Neural cell (in vitro differentiated cells): ENCODE measurements around the gene EPAS1.

Experiments used
- CTCF ChIP-seq: fragments of 450-650 bp; IDR thresholded peaks from 2 replicates; pipeline ENCODE4 v1.5.1; 2014; ENCODE audit warnings: antibody characterized with exemption, mild to moderate bottlenecking, moderate library complexity; ENCODE audit not compliant: poor library complexity, severe bottlenecking
- EP300 ChIP-seq: fragments of 450-650 bp; conservative IDR thresholded peaks from 2 replicates; pipeline ENCODE4 v1.6.1; 2014; ENCODE audit warnings: antibody characterized with exemption, mild to moderate bottlenecking, moderate library complexity; ENCODE audit not compliant: poor library complexity, severe bottlenecking
- EZH2 ChIP-seq: fragments of 200-600, 300-800 bp; shearing (Covaris generic), sonication (generic); IDR thresholded peaks from 2 replicates; pipeline ENCODE4 v1.6.1; 2014; ENCODE audit warnings: antibody characterized with exemption, low read length, borderline replicate concordance, mild to moderate bottlenecking; ENCODE audit not compliant: insufficient read depth, poor library complexity, severe bottlenecking
- POLR2AphosphoS5 ChIP-seq: IDR thresholded peaks from 2 replicates; pipeline ENCODE4 v1.6.1; 2012
- RAD21 ChIP-seq: fragments of 450-650 bp; conservative IDR thresholded peaks from 2 replicates; pipeline ENCODE4 v1.6.1; 2014; ENCODE audit warnings: antibody characterized with exemption, mild to moderate bottlenecking, moderate library complexity
- SMC3 ChIP-seq: fragments of 450-650 bp; conservative IDR thresholded peaks from 2 replicates; pipeline ENCODE4 v1.6.1; 2014; ENCODE audit warnings: antibody characterized with exemption, mild to moderate bottlenecking, moderate library complexity; ENCODE audit not compliant: poor library complexity

- no peak for TF ChIP-seq POLR2AphosphoS5
- no peak for TF ChIP-seq CTCF
- no peak for TF ChIP-seq RAD21
- TF ChIP-seq SMC3 = no peak
- no peak for TF ChIP-seq EZH2
- no peak for TF ChIP-seq EP300
Measured at GRCh38 chr2:46394649-46395510, 97.7 kb downstream of the EPAS1 start.
